IMR-90 (cell line): ENCODE data around the gene CTNNA2.

ENCODE experiments used
- CEBPB ChIP-seq: IDR thresholded peaks from 2 replicates; pipeline ENCODE4 v1.6.1; 2012; ENCODE audit warnings: low read depth, low read length, improper control_type of control experiment
- CTCF ChIP-seq: conservative IDR thresholded peaks from 2 replicates; pipeline ENCODE4 v1.5.1; 2012; ENCODE audit warnings: mild to moderate bottlenecking, low read depth, low read length, improper control_type of control experiment
- MAFK ChIP-seq: IDR thresholded peaks from 2 replicates; pipeline ENCODE4 v1.6.1; 2012; ENCODE audit warnings: low read depth, low read length, improper control_type of control experiment
- MAZ ChIP-seq: IDR thresholded peaks from 2 replicates; pipeline ENCODE4 v1.6.1; 2012; ENCODE audit warnings: low read depth, mild to moderate bottlenecking, low read length, improper control_type of control experiment, moderate library complexity, borderline replicate concordance
- MXI1 ChIP-seq: IDR thresholded peaks from 2 replicates; pipeline ENCODE4 v1.6.1; 2012; ENCODE audit warnings: low read depth, mild to moderate bottlenecking, low read length, moderate library complexity, borderline replicate concordance
- NFE2L2 ChIP-seq: fragments of 150-350 bp; IDR thresholded peaks from 2 replicates; pipeline ENCODE4 v1.6.1; 2016; ENCODE audit warnings: low read depth, mild to moderate bottlenecking, low read length
- POLR2A ChIP-seq: IDR thresholded peaks from 2 replicates; pipeline ENCODE4 v1.6.1; 2012; ENCODE audit warnings: mild to moderate bottlenecking, low read depth, low read length
- RAD21 ChIP-seq: IDR thresholded peaks from 2 replicates; pipeline ENCODE4 v1.6.1; 2012; ENCODE audit warnings: low read length, improper control_type of control experiment
- SMC3 ChIP-seq: fragments of 150-350 bp; IDR thresholded peaks from 2 replicates; pipeline ENCODE4 v1.6.1; 2016; ENCODE audit warnings: low read depth, mild to moderate bottlenecking, antibody characterized with exemption, low read length, moderate library complexity
- USF2 ChIP-seq: fragments of 150-350 bp; IDR thresholded peaks from 2 replicates; pipeline ENCODE4 v1.6.1; 2017; ENCODE audit warnings: mild to moderate bottlenecking, antibody characterized with exemption, low read length, low read depth

GRCh38 chr2:79580175-79580574, 67.3 kb downstream of the CTNNA2 start:
- TF ChIP-seq CTCF, result no peak
- no peak for TF ChIP-seq CEBPB
- no peak for TF ChIP-seq RAD21
- no peak for TF ChIP-seq POLR2A
- TF ChIP-seq MAFK, result no peak
- no peak for TF ChIP-seq MXI1
- TF ChIP-seq SMC3, result no peak
- TF ChIP-seq MAZ, result no peak
- TF ChIP-seq USF2, result no peak
- no peak for TF ChIP-seq NFE2L2
